ENCODE measurements around the gene CEACAM16.

CEACAM16 gene

DNA sequence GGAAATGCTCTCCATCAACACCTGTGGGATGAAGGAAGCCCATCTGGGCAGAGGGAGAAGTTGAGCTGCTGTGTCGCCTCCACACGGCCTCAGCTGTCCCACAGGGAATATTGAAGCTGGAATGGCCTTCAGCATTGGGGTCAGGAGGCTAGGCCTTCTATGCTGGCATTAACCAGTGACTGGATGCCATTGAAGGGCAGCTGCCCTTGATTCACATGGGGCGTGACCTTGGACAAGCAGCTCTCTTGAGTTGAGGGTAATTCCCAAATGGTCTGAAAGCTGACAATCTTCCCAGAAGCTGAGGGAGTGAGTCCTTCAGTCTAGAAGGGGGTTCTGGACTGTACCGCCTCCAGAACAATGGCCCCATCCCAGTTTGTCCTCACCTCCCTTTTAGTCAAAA, 56.3 kb downstream of the CEACAM16 start:
- TF ChIP-seq, protein P1, sequence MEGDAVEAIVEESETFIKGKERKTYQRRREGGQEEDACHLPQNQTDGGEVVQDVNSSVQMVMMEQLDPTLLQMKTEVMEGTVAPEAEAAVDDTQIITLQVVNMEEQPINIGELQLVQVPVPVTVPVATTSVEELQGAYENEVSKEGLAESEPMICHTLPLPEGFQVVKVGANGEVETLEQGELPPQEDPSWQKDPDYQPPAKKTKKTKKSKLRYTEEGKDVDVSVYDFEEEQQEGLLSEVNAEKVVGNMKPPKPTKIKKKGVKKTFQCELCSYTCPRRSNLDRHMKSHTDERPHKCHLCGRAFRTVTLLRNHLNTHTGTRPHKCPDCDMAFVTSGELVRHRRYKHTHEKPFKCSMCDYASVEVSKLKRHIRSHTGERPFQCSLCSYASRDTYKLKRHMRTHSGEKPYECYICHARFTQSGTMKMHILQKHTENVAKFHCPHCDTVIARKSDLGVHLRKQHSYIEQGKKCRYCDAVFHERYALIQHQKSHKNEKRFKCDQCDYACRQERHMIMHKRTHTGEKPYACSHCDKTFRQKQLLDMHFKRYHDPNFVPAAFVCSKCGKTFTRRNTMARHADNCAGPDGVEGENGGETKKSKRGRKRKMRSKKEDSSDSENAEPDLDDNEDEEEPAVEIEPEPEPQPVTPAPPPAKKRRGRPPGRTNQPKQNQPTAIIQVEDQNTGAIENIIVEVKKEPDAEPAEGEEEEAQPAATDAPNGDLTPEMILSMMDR (IDR thresholded peaks at IDR 0.05): no peak

DNA sequence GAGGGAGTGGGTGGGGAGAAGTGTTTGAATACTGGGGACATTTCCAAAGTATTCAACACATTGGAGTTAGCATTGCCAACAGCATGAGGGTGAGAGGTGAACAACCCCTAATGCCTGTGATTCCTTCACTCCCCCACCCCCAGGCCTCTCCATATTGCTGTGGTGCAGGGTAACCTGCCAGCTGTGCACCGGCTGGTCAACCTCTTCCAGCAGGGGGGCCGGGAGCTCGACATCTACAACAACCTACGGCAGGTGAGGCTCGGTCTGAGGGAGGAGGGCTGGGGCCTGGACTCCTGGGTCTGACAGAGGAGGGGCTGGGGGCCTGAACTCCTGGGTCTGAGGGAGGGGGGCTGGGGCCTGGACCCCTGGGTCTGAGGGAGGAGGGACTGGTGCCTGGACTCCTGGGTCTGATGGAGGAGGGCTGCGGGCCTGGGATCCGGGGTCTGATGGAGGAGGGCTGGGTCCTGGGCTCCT, 57.2 kb downstream of the CEACAM16 start:
- TF ChIP-seq, protein P1 (IDR thresholded peaks at IDR 0.05): no peak

GRCh38 chr19:44757057-44757734, 58.2 kb downstream of the CEACAM16 start:
- TF ChIP-seq, protein P1 (IDR thresholded peaks at IDR 0.05): no peak

- TF ChIP-seq, protein P1 (IDR thresholded peaks at IDR 0.05): no peak
These were observed 59.0 kb downstream of the CEACAM16 start for GRCh38 chr19:44757735-44758505.

GRCh38 chr19:44758596-44758995, 59.6 kb downstream of the CEACAM16 start:
- TF ChIP-seq, protein P1 (IDR thresholded peaks at IDR 0.05): no peak

- TF ChIP-seq, protein P1 (IDR thresholded peaks at IDR 0.05): no peak
These were observed 60.3 kb downstream of the CEACAM16 start for GRCh38 chr19:44759083-44759804.

Data from LNCAP (cell line).